Neural cell (in vitro differentiated cells): ENCODE data around the gene TNIP3. TPM values are rescaled to one million over a fixed set of nuclear protein-coding genes. Genes with fewer than 3 reads are reported as not detected.

ENCODE experiments used
- H2AFZ ChIP-seq: fragments of 200-600, 300-800 bp; sonication (generic), shearing (Covaris generic); 2 replicates; pipeline ENCODE4 v1.6.0; 2014; ENCODE audit warnings: low read depth, mild to moderate bottlenecking, antibody characterized with exemption, low read length, moderate library complexity
- H3F3A ChIP-seq: fragments of 200-600 bp; shearing (Covaris generic); 2 replicates; pipeline ENCODE4 v1.6.1; 2016; ENCODE audit warnings: mild to moderate bottlenecking, moderate library complexity, mixed read lengths, antibody characterized with exemption, low read length; ENCODE audit not compliant: insufficient read depth, poor library complexity, severe bottlenecking
- H3K27ac ChIP-seq: fragments of 200-600, 300-800 bp; sonication (generic), shearing (Covaris generic); 2 replicates; pipeline ENCODE4 v1.5.1; 2014; ENCODE audit warnings: mild to moderate bottlenecking, low read length, moderate library complexity
- H3K27me3 ChIP-seq: fragments of 300-800, 200-600 bp; sonication (generic), shearing (Covaris generic); 2 replicates; pipeline ENCODE4 v1.6.0; 2014; ENCODE audit warnings: mild to moderate bottlenecking, low read depth, low read length, moderate library complexity; ENCODE audit not compliant: insufficient read depth
- H3K36me3 ChIP-seq: fragments of 300-800, 200-600 bp; sonication (generic), shearing (Covaris generic); 2 replicates; pipeline ENCODE4 v1.5.1; 2014; ENCODE audit warnings: mild to moderate bottlenecking, antibody characterized with exemption, low read length, moderate library complexity; ENCODE audit not compliant: insufficient read depth
- H3K4me2 ChIP-seq: fragments of 300-800, 200-600 bp; sonication (generic), shearing (Covaris generic); 2 replicates; pipeline ENCODE4 v1.6.0; 2014; ENCODE audit warnings: mild to moderate bottlenecking, low read length
- H3K4me3 ChIP-seq: fragments of 300-800, 200-600 bp; sonication (generic), shearing (Covaris generic); 2 replicates; pipeline ENCODE4 v1.5.1; 2014; ENCODE audit warnings: mild to moderate bottlenecking, low read length, moderate library complexity
- H3K79me2 ChIP-seq: fragments of 200-600 bp; shearing (Covaris generic); replicated peaks from 2 replicates; pipeline ENCODE4 v1.6.0; 2014; ENCODE audit warnings: mild to moderate bottlenecking, low read length, moderate library complexity; ENCODE audit not compliant: insufficient read depth
- H3K9ac ChIP-seq: fragments of 300-800, 200-600 bp; sonication (generic), shearing (Covaris generic); 2 replicates; pipeline ENCODE4 v1.6.1; 2016; ENCODE audit warnings: mild to moderate bottlenecking, low read length, mixed read lengths
- H3K9me2 ChIP-seq: fragments of 200-600 bp; shearing (Covaris generic); 2 replicates; pipeline ENCODE4 v1.6.1; 2016; ENCODE audit warnings: mild to moderate bottlenecking, low read length, mixed read lengths; ENCODE audit not compliant: insufficient read depth
- H3K9me3 ChIP-seq: fragments of 200-600, 300-800 bp; sonication (generic), shearing (Covaris generic); 2 replicates; pipeline ENCODE4 v1.6.1; 2016; ENCODE audit warnings: mild to moderate bottlenecking, mixed run types, low read length, moderate library complexity, mixed read lengths
- H4K20me1 ChIP-seq: fragments of 200-600 bp; shearing (Covaris generic); 2 replicates; pipeline ENCODE4 v1.6.1; 2016; ENCODE audit warnings: mild to moderate bottlenecking, mixed run types; ENCODE audit not compliant: insufficient read depth
- EP300 ChIP-seq: fragments of 450-650 bp; conservative IDR thresholded peaks from 2 replicates; pipeline ENCODE4 v1.6.1; 2014; ENCODE audit warnings: antibody characterized with exemption, mild to moderate bottlenecking, moderate library complexity; ENCODE audit not compliant: poor library complexity, severe bottlenecking
- EZH2 ChIP-seq: fragments of 200-600, 300-800 bp; shearing (Covaris generic), sonication (generic); IDR thresholded peaks from 2 replicates; pipeline ENCODE4 v1.6.1; 2014; ENCODE audit warnings: antibody characterized with exemption, low read length, borderline replicate concordance, mild to moderate bottlenecking; ENCODE audit not compliant: insufficient read depth, poor library complexity, severe bottlenecking
- MXI1 ChIP-seq: fragments of 450-650 bp; conservative IDR thresholded peaks from 2 replicates; pipeline ENCODE4 v1.6.1; 2014; ENCODE audit warnings: antibody characterized with exemption, mild to moderate bottlenecking; ENCODE audit not compliant: poor library complexity, severe bottlenecking
- POLR2AphosphoS5 ChIP-seq: IDR thresholded peaks from 2 replicates; pipeline ENCODE4 v1.6.1; 2012
- RAD21 ChIP-seq: fragments of 450-650 bp; conservative IDR thresholded peaks from 2 replicates; pipeline ENCODE4 v1.6.1; 2014; ENCODE audit warnings: antibody characterized with exemption, mild to moderate bottlenecking, moderate library complexity
- SMC3 ChIP-seq: fragments of 450-650 bp; conservative IDR thresholded peaks from 2 replicates; pipeline ENCODE4 v1.6.1; 2014; ENCODE audit warnings: antibody characterized with exemption, mild to moderate bottlenecking, moderate library complexity; ENCODE audit not compliant: poor library complexity
- TAF1 ChIP-seq: IDR thresholded peaks from 2 replicates; pipeline ENCODE4 v1.6.1; 2012; ENCODE audit warnings: low read depth
- polyA plus RNA-seq: library from polyadenylated mRNA; depleted of rRNA; stranded (reverse); fragments of >200 nt; gene quantifications from 2 replicates; pipeline ENCODE4 v1.2.3, GENCODE V29; 2014
- TF ChIP-seq, protein P1 (sequence below): IDR thresholded peaks from 2 replicates; pipeline ENCODE4 v1.6.1; 2012; ENCODE audit warnings: borderline replicate concordance
- TF ChIP-seq, protein P2 (sequence below): fragments of 450-650 bp; IDR thresholded peaks from 2 replicates; pipeline ENCODE4 v1.5.1; 2014; ENCODE audit warnings: antibody characterized with exemption, mild to moderate bottlenecking, moderate library complexity; ENCODE audit not compliant: poor library complexity, severe bottlenecking

TNIP3 gene
- polyA plus RNA-seq, 1 donor from 2014 or later: 0.09 TPM

DNA sequence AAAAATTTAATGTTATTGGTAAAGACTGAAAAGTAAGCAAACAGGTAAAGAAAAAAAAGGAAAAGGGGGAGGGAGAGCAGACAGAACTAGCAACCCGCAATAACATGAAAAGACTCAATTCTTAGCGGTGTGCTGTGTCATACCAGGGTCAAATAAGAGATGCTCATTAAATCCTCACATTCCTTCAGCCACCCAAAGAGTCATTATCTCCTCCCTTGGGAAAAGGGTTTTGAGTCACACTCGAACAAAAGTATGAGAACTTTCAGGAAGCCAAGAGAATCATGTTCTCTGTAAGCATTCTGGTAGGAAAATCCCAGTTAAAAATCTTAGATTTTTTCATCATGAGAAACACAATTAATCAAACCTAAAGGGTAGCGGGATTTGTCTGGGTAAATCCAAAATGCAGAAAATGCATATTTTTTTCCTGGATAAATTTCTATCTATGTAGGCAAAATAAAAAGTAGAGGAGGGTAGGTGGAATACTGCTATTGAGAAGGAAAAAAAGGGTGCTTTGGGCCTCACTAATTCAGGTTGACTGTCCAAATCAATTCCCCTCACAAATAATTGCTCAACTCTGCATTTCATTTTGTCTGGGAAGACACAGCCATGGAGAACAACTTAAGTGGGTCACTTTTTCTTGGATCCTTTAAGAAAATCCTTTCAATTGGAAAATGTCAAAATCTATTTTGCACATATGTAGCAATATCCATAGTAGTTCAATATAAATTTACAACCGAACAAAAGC is 23.2 kb downstream of the TNIP3 start:
- Histone ChIP-seq H4K20me1 (no peaks in the 10 kb centered on the region), H3K9me3 (no peaks in the 10 kb centered on the region), H3K9ac (no peak overlapping the region), H3K27ac (no peak overlapping the region), H3F3A (no peaks in the 10 kb centered on the region), H2AFZ (no peak overlapping the region), H3K4me2 (no peak overlapping the region), H3K36me3 (no peaks in the 10 kb centered on the region), H3K9me2 (no peaks in the 10 kb centered on the region), H3K27me3 (no peaks in the 10 kb centered on the region), H3K79me2 (no peaks in the 10 kb centered on the region), H3K4me3 (no peak overlapping the region)
- TF ChIP-seq RAD21 (no peak), EP300 (no peak), MXI1 (no peak), TAF1 (no peak), POLR2AphosphoS5 (no peak), EZH2 (no peak)
- TF ChIP-seq, protein P1, sequence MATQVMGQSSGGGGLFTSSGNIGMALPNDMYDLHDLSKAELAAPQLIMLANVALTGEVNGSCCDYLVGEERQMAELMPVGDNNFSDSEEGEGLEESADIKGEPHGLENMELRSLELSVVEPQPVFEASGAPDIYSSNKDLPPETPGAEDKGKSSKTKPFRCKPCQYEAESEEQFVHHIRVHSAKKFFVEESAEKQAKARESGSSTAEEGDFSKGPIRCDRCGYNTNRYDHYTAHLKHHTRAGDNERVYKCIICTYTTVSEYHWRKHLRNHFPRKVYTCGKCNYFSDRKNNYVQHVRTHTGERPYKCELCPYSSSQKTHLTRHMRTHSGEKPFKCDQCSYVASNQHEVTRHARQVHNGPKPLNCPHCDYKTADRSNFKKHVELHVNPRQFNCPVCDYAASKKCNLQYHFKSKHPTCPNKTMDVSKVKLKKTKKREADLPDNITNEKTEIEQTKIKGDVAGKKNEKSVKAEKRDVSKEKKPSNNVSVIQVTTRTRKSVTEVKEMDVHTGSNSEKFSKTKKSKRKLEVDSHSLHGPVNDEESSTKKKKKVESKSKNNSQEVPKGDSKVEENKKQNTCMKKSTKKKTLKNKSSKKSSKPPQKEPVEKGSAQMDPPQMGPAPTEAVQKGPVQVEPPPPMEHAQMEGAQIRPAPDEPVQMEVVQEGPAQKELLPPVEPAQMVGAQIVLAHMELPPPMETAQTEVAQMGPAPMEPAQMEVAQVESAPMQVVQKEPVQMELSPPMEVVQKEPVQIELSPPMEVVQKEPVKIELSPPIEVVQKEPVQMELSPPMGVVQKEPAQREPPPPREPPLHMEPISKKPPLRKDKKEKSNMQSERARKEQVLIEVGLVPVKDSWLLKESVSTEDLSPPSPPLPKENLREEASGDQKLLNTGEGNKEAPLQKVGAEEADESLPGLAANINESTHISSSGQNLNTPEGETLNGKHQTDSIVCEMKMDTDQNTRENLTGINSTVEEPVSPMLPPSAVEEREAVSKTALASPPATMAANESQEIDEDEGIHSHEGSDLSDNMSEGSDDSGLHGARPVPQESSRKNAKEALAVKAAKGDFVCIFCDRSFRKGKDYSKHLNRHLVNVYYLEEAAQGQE: no peak
- TF ChIP-seq, protein P2, sequence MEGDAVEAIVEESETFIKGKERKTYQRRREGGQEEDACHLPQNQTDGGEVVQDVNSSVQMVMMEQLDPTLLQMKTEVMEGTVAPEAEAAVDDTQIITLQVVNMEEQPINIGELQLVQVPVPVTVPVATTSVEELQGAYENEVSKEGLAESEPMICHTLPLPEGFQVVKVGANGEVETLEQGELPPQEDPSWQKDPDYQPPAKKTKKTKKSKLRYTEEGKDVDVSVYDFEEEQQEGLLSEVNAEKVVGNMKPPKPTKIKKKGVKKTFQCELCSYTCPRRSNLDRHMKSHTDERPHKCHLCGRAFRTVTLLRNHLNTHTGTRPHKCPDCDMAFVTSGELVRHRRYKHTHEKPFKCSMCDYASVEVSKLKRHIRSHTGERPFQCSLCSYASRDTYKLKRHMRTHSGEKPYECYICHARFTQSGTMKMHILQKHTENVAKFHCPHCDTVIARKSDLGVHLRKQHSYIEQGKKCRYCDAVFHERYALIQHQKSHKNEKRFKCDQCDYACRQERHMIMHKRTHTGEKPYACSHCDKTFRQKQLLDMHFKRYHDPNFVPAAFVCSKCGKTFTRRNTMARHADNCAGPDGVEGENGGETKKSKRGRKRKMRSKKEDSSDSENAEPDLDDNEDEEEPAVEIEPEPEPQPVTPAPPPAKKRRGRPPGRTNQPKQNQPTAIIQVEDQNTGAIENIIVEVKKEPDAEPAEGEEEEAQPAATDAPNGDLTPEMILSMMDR: no peak

DNA sequence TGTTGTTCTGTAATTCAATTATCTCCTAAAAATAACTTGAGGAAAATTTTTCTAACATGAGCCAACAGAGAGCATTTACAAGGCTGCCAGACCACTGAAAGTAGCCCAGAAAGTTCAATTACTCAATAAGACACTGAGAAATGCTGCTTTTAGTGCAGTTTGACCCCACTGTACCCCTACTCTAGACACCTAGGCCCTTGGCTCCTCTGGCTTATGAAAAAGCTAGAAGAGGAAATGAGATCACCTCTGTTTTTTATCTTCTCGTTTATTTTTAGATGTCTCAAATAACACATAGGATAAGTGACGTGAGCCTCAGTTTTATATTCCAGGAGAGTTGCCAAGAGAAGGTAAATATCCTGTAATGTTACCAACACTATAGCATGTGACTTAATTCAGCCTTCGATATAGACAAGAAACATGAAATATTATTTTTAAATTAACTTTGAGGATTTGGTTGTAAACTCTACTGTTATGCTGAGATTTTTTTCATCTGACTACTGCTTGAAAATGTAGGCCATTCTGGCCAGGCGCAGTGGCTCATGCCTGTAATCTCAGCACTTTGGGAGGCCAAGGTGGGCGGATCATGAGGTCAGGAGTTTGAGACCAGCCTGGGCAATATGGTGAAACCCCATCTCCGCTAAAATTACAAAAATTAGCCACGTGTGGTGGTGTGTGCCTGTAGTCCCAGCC is 24.4 kb downstream of the TNIP3 start:
- Histone ChIP-seq H3K9ac (no peak overlapping the region), H3K79me2 (no peaks in the 10 kb centered on the region), H3K27ac (no peak overlapping the region), H3K9me2 (no peaks in the 10 kb centered on the region), H3K9me3 (no peaks in the 10 kb centered on the region), H4K20me1 (no peaks in the 10 kb centered on the region), H3K27me3 (no peaks in the 10 kb centered on the region), H3K36me3 (no peaks in the 10 kb centered on the region), H3K4me3 (no peak overlapping the region), H3K4me2 (no peak overlapping the region), H3F3A (no peaks in the 10 kb centered on the region), H2AFZ (no peak overlapping the region)
- TF ChIP-seq, protein P2: no peak
- no peak for TF ChIP-seq TAF1
- TF ChIP-seq EZH2: no peak
- no peak for TF ChIP-seq RAD21
- no peak for TF ChIP-seq EP300
- TF ChIP-seq, protein P1: no peak
- no peak for TF ChIP-seq MXI1
- TF ChIP-seq SMC3: no peak
- TF ChIP-seq POLR2AphosphoS5: no peak
